SJSA1 (cell line): ENCODE measurements around the gene SENP2. TPM values are rescaled to one million over a fixed set of nuclear protein-coding genes. Genes with fewer than 3 reads are reported as not detected.
"Not testable (repeated sequence)": the region's sequence is repeated elsewhere in the genome, so short reads cannot be mapped to it uniquely, and the experiment has no call there.

Experiments
- DNase-seq, 2 experiments: peaks; one replicate each; pipeline ENCODE4 v3.0.0-alpha.2; 2015 to 2020; ENCODE audit warnings: low spot score in 2 of 2, low read depth in 1 of 2
- H3K27ac ChIP-seq: fragments of 250-450 bp; sonication (Bioruptor Pico); 2 replicates; pipeline ENCODE4 v1.5.1; 2020; ENCODE audit warnings: mild to moderate bottlenecking, moderate library complexity
- H3K27me3 ChIP-seq: fragments of 250-450 bp; sonication (Bioruptor Pico); replicated peaks from 2 replicates; pipeline ENCODE4 v1.5.1; 2020; ENCODE audit warnings: mild to moderate bottlenecking, moderate library complexity
- H3K36me3 ChIP-seq: fragments of 250-450 bp; sonication (Bioruptor Pico); 2 replicates; pipeline ENCODE4 v1.5.1; 2020; ENCODE audit warnings: mild to moderate bottlenecking
- H3K4me1 ChIP-seq: fragments of 250-450 bp; sonication (Bioruptor Pico); replicated peaks from 2 replicates; pipeline ENCODE4 v1.6.1; 2021; ENCODE audit warnings: mild to moderate bottlenecking
- H3K4me3 ChIP-seq: fragments of 250-450 bp; sonication (Bioruptor Pico); 2 replicates; pipeline ENCODE4 v1.5.1; 2020; ENCODE audit warnings: mild to moderate bottlenecking
- H3K9me3 ChIP-seq: fragments of 250-450 bp; sonication (Bioruptor Pico); replicated peaks from 2 replicates; pipeline ENCODE4 v1.5.1; 2020; ENCODE audit warnings: mild to moderate bottlenecking
- total RNA-seq: library from RNA; depleted of rRNA; stranded (reverse); fragments of >200 nt; shearing (Covaris generic); gene quantifications from 2 replicates; pipeline ENCODE4 v1.2.3, GENCODE V29; 2014

The SENP2 gene
- total RNA-seq, 1 experiment from 2014 or later, result 29.1 TPM

DNA sequence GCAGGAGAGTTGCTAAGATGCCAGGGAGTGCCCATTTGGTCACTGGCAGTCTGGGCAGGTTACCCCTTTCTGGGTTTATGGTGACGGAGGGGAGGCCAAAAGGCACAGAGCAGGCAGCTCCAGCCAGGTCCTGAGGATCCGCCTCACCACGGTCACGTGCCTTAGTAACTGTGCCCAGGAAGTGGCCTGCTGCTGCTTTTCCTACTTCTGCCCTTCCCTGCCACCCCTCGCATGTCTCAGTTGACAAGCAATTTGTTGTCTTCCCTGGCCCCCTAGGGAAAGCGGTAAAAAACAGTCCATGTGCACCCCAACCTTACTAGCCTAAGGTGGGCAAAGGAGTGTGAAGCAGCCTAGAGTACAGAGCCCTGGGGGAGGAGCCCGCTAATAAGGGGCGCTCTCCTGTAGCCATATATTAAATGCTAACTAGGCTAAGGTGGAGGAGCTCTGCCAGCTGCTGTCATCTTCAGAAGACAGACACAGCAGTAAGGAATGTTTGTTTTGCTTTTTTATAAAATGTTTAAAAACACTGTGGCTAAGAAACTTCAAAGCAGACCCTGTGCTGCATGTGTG, 24.6 kb upstream of the SENP2 start:
- H3K27me3 ChIP-seq, result no peaks in the 10 kb centered on the region
- H3K4me1 ChIP-seq, result no peaks in the 10 kb centered on the region
- no peaks in the 10 kb centered on the region for H3K9me3 ChIP-seq
- no peaks in the 10 kb centered on the region for H3K36me3 ChIP-seq
- no peak for DNase-seq
- no peak overlapping the region for H3K27ac ChIP-seq
- no peak overlapping the region for H3K4me3 ChIP-seq

DNA sequence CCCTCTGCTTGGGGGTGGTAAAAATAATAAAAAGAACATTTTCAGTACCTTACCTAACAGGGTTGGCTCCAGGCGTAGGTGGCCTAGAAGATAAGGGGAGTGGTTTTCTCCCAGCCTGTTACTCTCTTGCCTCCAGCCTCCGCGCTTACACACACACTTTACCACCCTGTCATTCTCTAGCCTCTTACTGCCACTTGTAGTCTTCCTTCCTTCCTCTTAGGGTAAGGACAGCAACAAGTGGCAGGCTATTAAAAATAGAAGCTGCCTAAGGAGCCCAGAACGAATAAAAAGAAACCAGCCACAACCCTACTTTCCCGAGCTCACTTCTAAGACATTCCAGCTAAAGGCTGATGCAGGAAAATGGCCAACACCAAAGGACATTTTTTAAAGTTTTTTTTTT, 24.1 kb upstream of the SENP2 start:
- no peak for DNase-seq
- no peaks in the 10 kb centered on the region for H3K36me3 ChIP-seq
- H3K4me1 ChIP-seq, result no peaks in the 10 kb centered on the region
- H3K9me3 ChIP-seq, result no peaks in the 10 kb centered on the region
- H3K27ac ChIP-seq, result no peak overlapping the region
- no peak overlapping the region for H3K4me3 ChIP-seq
- no peaks in the 10 kb centered on the region for H3K27me3 ChIP-seq

DNA sequence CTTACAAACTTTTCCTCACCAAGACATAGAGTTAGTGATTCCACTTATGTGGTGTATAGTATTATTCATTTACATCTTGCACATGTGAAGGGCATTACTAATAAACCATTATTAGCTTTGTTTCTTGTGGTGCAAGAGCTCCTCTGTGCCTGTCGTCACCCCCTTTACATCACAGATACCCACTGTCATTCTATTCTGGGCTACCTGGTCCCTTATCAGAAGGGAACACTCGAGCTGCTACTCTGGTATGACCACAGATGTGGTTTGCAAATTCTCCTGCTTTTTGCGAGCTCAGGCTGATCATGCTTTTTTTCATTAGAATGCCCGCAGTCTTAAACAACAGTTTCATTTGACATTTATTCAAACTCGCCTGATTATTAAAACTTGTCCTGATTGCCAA, 13.9 kb upstream of the SENP2 start:
- no peaks in the 10 kb centered on the region for H3K36me3 ChIP-seq
- no peaks in the 10 kb centered on the region for H3K27me3 ChIP-seq
- H3K4me1 ChIP-seq, result no peaks in the 10 kb centered on the region
- no peaks in the 10 kb centered on the region for H3K9me3 ChIP-seq
- DNase-seq, result no peak
- H3K4me3 ChIP-seq, result no peak overlapping the region
- no peak overlapping the region for H3K27ac ChIP-seq

DNA sequence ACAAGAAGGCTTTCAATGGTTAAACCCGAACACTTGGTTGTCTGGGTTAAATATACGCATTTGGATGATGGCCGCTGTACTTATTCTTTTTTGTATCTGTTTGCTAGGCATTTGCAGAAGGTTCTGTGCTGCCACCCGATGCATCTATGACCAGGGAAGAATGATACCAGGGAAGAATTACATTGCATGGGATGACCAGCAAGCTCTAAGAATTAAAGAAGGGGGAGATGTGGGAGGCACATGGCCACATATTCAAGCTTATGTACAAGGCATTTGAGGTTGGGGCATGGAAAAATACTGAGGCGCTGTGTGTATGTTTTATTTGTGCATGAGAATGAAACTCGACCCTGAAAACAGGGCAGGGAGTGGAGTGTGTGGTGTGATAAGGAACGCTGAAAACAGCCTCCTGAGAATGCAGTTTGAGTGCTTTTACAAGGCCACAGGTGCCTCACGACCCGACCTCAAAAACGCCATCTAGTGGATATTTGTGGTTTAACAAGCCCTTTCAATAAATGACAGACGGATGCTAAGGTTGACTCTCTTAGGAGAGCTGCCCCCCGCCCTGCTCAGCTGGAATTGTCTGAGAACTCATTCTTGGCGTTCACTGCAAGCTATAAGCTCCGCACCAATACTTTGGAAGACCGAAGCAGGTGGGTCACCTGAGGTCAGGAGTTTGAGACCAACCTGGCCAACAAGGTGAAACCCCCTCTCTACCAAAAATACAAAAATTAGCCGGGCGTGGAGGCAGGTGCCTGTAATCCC, 10.8 kb upstream of the SENP2 start:
- H3K27ac ChIP-seq, H3K4me3 ChIP-seq, DNase-seq, H3K36me3 ChIP-seq, H3K27me3 ChIP-seq, H3K4me1 ChIP-seq, H3K9me3 ChIP-seq: not testable (repeated sequence)

DNA sequence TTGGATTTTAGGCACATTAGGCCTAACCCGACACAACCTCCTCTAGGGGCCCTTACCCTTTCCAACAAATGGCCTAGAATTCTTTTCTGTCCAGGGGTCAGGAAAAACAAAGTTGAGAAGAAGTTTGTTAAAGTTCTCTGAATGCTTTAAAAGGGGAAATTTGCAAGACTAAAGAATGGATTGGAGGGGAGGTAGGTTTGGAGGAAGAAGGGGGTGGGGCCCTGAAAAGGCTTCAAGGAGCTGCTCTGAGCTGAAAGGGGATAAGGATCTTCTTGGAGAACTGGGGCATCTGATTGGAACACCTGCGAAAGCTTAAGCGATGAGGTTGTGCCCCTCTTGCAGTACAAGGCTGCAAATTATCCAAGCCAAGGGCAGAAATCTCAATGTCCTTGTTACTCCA, 3.9 kb upstream of the SENP2 start:
- Histone ChIP-seq H3K4me3 (no peak overlapping the region), H3K36me3 (0 out of 2 replicates have a peak, but pooled peaks cover 3% of the 10 kb centered on the region), H3K9me3 (no peaks in the 10 kb centered on the region), H3K4me1 (peaks cover 9% of the 10 kb centered on the region), H3K27ac (no peak overlapping the region), H3K27me3 (no peaks in the 10 kb centered on the region)
- no peak for DNase-seq

DNA sequence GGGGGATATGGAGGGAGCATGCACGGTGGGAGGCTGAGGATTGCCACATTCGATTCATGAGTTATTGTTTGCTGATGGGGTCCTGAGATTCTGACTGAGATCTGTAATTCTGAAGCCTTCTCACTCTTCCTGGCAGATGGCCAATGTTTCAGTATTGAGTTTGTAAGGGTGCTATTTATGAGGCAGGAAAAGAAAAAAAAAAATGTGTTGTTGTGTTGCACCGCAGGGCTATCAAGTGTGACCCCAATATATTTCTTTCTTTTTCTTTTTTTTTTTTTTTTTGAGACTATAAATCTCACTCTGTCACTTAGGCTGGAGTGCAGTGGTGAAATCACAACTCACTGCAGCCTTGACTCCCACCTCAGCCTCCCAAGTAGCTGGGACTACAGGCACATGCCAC, 3.2 kb upstream of the SENP2 start:
- DNase-seq, result no peak
- no peaks in the 10 kb centered on the region for H3K9me3 ChIP-seq
- H3K36me3 ChIP-seq, result 0 out of 2 replicates have a peak, but pooled peaks cover 3% of the 10 kb centered on the region
- no peaks in the 10 kb centered on the region for H3K27me3 ChIP-seq
- peaks cover 9% of the 10 kb centered on the region for H3K4me1 ChIP-seq
- H3K4me3 ChIP-seq, result no peak overlapping the region
- H3K27ac ChIP-seq, result no peak overlapping the region

DNA sequence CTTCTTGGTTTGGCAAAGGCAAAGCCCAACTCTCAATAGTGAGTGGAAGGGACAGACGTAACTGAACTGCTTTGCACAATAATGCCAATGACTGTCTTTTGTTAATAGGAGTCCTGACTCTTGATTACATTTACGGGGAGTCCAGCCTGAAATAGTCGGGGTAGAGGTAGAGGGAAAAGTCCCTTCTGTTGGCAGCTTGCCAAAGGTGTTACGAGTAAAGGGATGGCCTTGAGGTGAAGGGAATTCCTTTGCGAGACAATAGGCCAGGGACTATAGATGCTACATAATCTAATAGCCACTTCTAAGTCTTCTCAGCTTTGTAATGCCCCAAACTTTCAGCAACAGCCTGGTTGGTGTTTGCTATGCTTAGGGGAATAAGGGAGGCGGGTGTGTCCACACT, 2.2 kb upstream of the SENP2 start:
- Histone ChIP-seq H3K36me3 (peaks cover 6% of the 10 kb centered on the region; the same call in 1 of the 2 replicates), H3K27me3 (no peaks in the 10 kb centered on the region), H3K9me3 (no peaks in the 10 kb centered on the region), H3K27ac (no peak overlapping the region), H3K4me3 (no peak overlapping the region), H3K4me1 (peaks cover 9% of the 10 kb centered on the region)
- DNase-seq, result no peak

DNA sequence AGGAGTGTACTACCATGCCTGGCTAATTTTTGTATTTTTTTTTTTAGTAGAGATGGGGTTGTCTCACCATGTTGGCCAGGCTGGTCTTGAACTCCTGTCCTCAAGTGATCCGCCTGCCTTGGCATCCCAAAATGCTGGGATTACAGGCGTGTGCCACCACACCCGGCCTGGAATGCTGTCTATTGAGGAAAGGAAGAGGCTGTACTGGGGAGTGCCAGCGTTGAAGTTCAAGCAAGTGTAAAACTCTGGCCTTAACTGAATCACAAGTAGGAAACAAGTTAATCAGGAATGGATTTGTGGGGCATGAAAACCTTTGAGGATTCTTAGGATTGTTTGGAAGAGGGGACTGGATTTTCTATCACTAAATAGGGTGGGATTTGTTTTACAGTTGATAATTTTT, 1.4 kb upstream of the SENP2 start:
- H3K4me1 ChIP-seq, result peaks cover 9% of the 10 kb centered on the region
- no peak overlapping the region for H3K27ac ChIP-seq
- no peak for DNase-seq
- H3K27me3 ChIP-seq, result no peaks in the 10 kb centered on the region
- no peak overlapping the region for H3K4me3 ChIP-seq
- peaks cover 6% of the 10 kb centered on the region; the same call in 1 of the 2 replicates for H3K36me3 ChIP-seq
- H3K9me3 ChIP-seq, result no peaks in the 10 kb centered on the region

DNA sequence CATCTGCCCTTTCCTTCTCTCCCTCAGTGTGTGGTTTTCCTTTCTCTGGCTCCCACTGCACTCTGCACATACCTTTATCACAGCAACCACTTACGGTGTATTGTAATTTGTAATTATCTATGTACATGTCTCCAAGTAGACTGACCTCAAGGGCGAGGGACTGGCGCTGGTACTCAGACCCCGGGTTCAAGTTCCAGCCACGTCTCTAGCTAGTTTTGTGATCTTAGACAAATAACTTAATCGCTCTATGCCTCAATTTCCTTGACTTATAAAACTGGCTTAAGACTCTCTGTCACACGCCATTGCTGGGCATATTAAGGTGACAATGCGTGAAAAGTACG, 607 bp upstream of the SENP2 start:
- Histone ChIP-seq H3K4me1 (peaks cover 9% of the 10 kb centered on the region), H3K27ac (no peak overlapping the region)

DNA sequence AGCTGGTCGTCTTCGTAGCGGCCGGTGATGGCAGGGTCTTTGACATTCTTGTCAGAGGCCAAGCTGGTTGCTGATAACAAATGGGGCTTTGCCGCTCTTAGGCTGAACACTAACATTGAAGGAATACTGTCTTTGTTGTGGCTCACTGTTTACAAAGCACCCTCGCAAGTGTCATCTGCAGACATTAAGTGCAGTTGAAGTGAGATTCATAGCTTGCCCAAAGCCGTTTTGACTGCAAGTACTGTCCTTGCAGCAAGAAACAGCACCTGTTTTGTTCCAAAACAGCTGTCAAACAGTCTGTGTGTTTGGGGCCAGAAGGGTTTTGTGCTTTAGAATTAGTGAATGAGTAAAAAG, 568 bp downstream of the SENP2 start:
- DNase-seq, result no peak
- Histone ChIP-seq H3K27ac (peak overlapping the region; percentile 84), H3K4me1 (peaks cover 9% of the 10 kb centered on the region), H3K36me3 (peaks cover 9% of the 10 kb centered on the region; the same call in 1 of the 2 replicates), H3K4me3 (peak overlapping the region; percentile 77), H3K27me3 (no peaks in the 10 kb centered on the region), H3K9me3 (no peaks in the 10 kb centered on the region)

More for the DNA sequence above, 607 bp upstream of the SENP2 start:
- Histone ChIP-seq H3K27me3 (no peaks in the 10 kb centered on the region), H3K4me3 (peak overlapping the region; percentile 77), H3K9me3 (no peaks in the 10 kb centered on the region), H3K36me3 (peaks cover 6% of the 10 kb centered on the region; the same call in 1 of the 2 replicates)
- DNase-seq, result no peak

DNA sequence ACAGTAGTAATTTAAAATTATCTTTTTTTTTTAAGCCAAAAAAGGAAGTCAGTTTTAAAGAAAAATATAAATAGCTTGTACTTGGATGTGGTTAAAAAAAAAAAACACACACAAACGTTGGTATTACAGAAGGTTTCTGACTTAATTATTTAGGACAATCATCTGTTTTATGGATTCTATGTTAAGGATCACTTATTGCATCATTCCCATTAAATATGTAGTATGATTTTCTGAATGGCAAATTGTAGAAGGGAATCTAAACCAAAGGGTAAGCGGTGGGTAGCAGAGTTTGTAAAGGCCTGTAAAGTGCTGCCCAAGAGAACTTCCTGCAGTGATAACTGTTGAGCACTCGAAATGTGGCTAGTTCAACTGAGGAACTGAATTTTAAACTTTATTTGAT, 8.0 kb downstream of the SENP2 start:
- Histone ChIP-seq H3K9me3 (no peaks in the 10 kb centered on the region), H3K27me3 (no peaks in the 10 kb centered on the region), H3K4me1 (no peaks in the 10 kb centered on the region), H3K36me3 (peaks cover 19% of the 10 kb centered on the region), H3K4me3 (no peak overlapping the region), H3K27ac (no peak overlapping the region)
- DNase-seq, result no peak

DNA sequence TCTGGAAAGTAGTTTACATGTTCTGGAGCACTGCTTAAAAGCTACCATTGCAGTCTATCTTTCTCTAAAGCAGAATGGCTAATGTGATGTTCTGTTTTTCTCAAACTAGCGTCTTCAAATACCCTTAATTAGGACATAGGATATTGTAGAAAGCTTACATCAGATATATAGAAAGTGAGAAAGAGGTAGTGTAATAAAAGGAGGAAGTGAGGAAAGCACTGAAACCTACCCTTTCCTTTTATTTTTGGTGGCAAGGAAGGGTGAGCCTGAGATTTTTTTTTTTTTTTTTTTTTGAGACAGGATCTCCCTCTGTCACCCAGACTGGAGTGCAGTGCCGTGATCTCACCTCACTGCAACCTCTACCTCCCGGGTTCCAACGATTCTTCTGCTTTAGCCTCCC, 9.4 kb downstream of the SENP2 start:
- H3K36me3 ChIP-seq, result peaks cover 25% of the 10 kb centered on the region
- no peak overlapping the region for H3K4me3 ChIP-seq
- no peaks in the 10 kb centered on the region for H3K27me3 ChIP-seq
- H3K4me1 ChIP-seq, result no peaks in the 10 kb centered on the region
- no peak overlapping the region for H3K27ac ChIP-seq
- no peaks in the 10 kb centered on the region for H3K9me3 ChIP-seq
- no peak for DNase-seq

DNA sequence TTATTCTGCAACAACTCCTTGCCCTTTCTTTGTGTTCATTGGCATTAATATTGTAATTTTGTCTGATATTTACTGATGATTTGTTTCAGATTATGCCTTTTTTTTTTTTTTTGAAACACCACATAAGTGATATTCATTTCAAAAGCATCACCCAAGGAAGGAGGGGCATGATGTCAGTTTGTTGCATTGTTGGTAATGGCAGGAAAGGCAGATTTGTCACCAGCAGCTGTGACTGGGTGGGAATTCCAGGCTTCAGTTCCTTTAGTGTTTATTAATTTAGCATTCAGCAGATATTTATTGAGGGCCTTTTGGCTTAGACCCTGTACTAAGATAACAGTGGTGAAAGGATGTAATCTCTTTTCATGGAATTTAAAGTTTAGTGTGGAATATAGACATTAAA, 19.5 kb downstream of the SENP2 start:
- Histone ChIP-seq H3K27ac (no peak overlapping the region), H3K4me1 (no peaks in the 10 kb centered on the region), H3K36me3 (peaks cover 62% of the 10 kb centered on the region), H3K27me3 (no peaks in the 10 kb centered on the region), H3K9me3 (no peaks in the 10 kb centered on the region), H3K4me3 (no peak overlapping the region)
- no peak for DNase-seq

DNA sequence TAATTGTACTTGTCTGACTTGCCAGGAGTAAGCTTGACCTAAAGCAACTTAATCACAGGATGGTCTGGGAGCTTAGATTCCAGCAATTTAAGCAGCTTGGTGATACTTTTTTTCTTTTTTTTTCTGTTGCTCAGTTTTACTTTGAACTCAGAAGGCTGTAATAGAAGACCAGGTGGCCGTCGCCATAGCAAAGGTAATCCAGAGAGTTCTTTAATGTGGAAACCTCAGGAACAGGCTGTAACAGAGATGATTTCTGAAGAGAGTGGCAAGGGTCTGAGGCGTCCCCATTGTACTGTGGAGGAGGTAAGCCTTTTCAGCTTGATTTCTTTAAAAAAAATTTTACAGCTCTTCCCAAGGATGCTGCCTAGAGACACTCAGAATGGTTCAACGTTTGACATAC, 20.1 kb downstream of the SENP2 start:
- no peaks in the 10 kb centered on the region for H3K27me3 ChIP-seq
- no peaks in the 10 kb centered on the region for H3K4me1 ChIP-seq
- no peak for DNase-seq
- no peak overlapping the region for H3K27ac ChIP-seq
- H3K9me3 ChIP-seq, result no peaks in the 10 kb centered on the region
- H3K36me3 ChIP-seq, result peaks cover 66% of the 10 kb centered on the region
- no peak overlapping the region for H3K4me3 ChIP-seq

DNA sequence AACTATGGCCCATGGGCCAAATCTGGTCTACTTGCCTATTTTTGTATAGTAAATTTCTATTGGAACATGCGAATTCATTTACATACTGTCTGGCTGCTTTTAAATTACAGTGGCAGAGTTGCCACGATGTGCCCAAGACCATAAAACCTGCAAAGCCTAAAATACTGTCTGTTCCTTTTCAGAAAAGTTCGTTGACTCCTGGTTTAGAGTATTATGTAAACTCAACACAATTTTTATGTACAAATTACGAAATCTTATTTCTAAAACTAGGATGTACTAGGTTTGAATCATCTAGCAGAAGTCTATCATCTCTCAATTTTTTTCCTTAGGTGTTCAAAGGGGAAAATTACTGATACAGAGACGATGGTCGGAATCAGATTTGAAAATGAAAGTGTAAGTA, 26.9 kb downstream of the SENP2 start:
- Histone ChIP-seq H3K27ac (no peak overlapping the region), H3K4me3 (no peak overlapping the region), H3K27me3 (no peaks in the 10 kb centered on the region), H3K36me3 (peaks cover 73% of the 10 kb centered on the region), H3K4me1 (no peaks in the 10 kb centered on the region), H3K9me3 (no peaks in the 10 kb centered on the region)
- no peak for DNase-seq
